GM23338 (cell line): Measurements from ENCODE around the gene RHOBTB3. TPM values are rescaled to one million over a fixed set of nuclear protein-coding genes. Genes with fewer than 3 reads are reported as not detected.

Experiments used
- ATAC-seq: fragments of 200-7000 bp; cut with Tn5 transposase; 3 replicates; pipeline ENCODE4 v1.9.1; 2020
- DNase-seq: peaks from one replicate; pipeline ENCODE4 v3.0.0-alpha.2; 2015; ENCODE audit warnings: low spot score
- H2AFZ ChIP-seq: fragments of 200-600 bp; sonication (generic); 2 replicates; pipeline ENCODE4 v1.8.0; 2016; ENCODE audit warnings: antibody characterized with exemption, mild to moderate bottlenecking, moderate library complexity
- H3F3A ChIP-seq: fragments of 200-600 bp; sonication (generic); replicated peaks from 2 replicates; pipeline ENCODE4 v1.8.0; 2017; ENCODE audit warnings: antibody characterized with exemption, mixed run types, low read depth
- H3K27ac ChIP-seq: fragments of 200-600 bp; sonication (generic); 2 replicates; pipeline ENCODE4 v1.6.1; 2016; ENCODE audit warnings: low read depth
- H3K27me3 ChIP-seq: fragments of 200-600 bp; sonication (generic); 2 replicates; pipeline ENCODE4 v1.8.0; 2016; ENCODE audit warnings: mild to moderate bottlenecking, mixed run types, moderate library complexity; ENCODE audit not compliant: insufficient read depth
- H3K36me3 ChIP-seq: fragments of 200-600 bp; sonication (generic); 2 replicates; pipeline ENCODE4 v1.8.0; 2016; ENCODE audit warnings: mild to moderate bottlenecking; ENCODE audit not compliant: insufficient read depth
- H3K4me1 ChIP-seq: fragments of 200-600 bp; sonication (generic); 2 replicates; pipeline ENCODE4 v1.8.0; 2016; ENCODE audit warnings: mild to moderate bottlenecking, moderate library complexity; ENCODE audit not compliant: insufficient read depth
- H3K4me2 ChIP-seq: fragments of 200-600 bp; sonication (generic); 2 replicates; pipeline ENCODE4 v1.7.1; 2017; ENCODE audit warnings: mixed run types
- H3K4me3 ChIP-seq: fragments of 200-600 bp; sonication (generic); 2 replicates; pipeline ENCODE4 v1.6.1; 2016; ENCODE audit warnings: mixed run types
- H3K79me2 ChIP-seq: fragments of 200-600 bp; sonication (generic); replicated peaks from 2 replicates; pipeline ENCODE4 v1.8.0; 2017; ENCODE audit warnings: mild to moderate bottlenecking; ENCODE audit not compliant: insufficient read depth
- H3K9me2 ChIP-seq: fragments of 200-600 bp; sonication (generic); 2 replicates; pipeline ENCODE4 v1.8.0; 2017; ENCODE audit not compliant: insufficient read depth
- H4K20me1 ChIP-seq: fragments of 200-600 bp; sonication (generic); replicated peaks from 2 replicates; pipeline ENCODE4 v1.8.0; 2017; ENCODE audit warnings: mild to moderate bottlenecking; ENCODE audit not compliant: insufficient read depth
- H3K27ac Mint-ChIP-seq: 2 replicates; pipeline ENCODE4 v1.8.0; 2020; ENCODE audit warnings: inconsistent platforms, mild to moderate bottlenecking, moderate library complexity, mixed read lengths
- H3K27me3 Mint-ChIP-seq: 3 replicates; pipeline ENCODE4 v1.8.0; 2022; ENCODE audit warnings: low read depth, mild to moderate bottlenecking, moderate library complexity, mixed read lengths, inconsistent platforms; ENCODE audit not compliant: insufficient read depth, poor library complexity
- H3K36me3 Mint-ChIP-seq: 3 replicates; pipeline ENCODE4 v1.8.0; 2021; ENCODE audit warnings: low read depth, mild to moderate bottlenecking, inconsistent platforms, moderate library complexity, mixed read lengths
- H3K4me1 Mint-ChIP-seq: 3 replicates; pipeline ENCODE4 v1.8.0; 2020; ENCODE audit warnings: mild to moderate bottlenecking, inconsistent platforms, mixed read lengths
- H3K4me3 Mint-ChIP-seq: 3 replicates; pipeline ENCODE4 v1.8.0; 2021; ENCODE audit warnings: moderate library complexity, mild to moderate bottlenecking, inconsistent platforms, mixed read lengths
- H3K9me3 Mint-ChIP-seq: 3 replicates; pipeline ENCODE4 v1.8.0; 2020; ENCODE audit warnings: moderate library complexity, mild to moderate bottlenecking, inconsistent platforms, mixed read lengths
- CREB1 ChIP-seq: fragments of 250-450 bp; sonication (Bioruptor Pico); IDR thresholded peaks from 2 replicates; pipeline ENCODE4 v1.5.0; 2020; ENCODE audit warnings: low read depth, mild to moderate bottlenecking, moderate library complexity
- CTCF ChIP-seq, 2 experiments: fragments of 200-600 bp in 1 of 2; sonication (generic) in 1 of 2; conservative IDR thresholded peaks; 2 replicates each; pipeline versions ENCODE4 v1.5.1 to v1.6.1; 2016 to 2017; ENCODE audit warnings: antibody characterized with exemption in 2 of 2, low read depth in 2 of 2, mild to moderate bottlenecking in 2 of 2, moderate library complexity in 1 of 2
- EZH2 ChIP-seq: fragments of 200-600 bp; sonication (generic); IDR thresholded peaks from one replicate; pipeline ENCODE4 v1.8.0; 2017; ENCODE audit warnings: antibody characterized with exemption, mild to moderate bottlenecking, low read depth; ENCODE audit not compliant: unreplicated experiment
- EZH2phosphoT487 ChIP-seq: fragments of 200-600 bp; sonication (generic); IDR thresholded peaks from one replicate; pipeline ENCODE4 v1.8.1; 2018; ENCODE audit warnings: antibody characterized with exemption; ENCODE audit not compliant: unreplicated experiment
- JUNB ChIP-seq: IDR thresholded peaks from one replicate; pipeline ENCODE4 v1.6.1; 2016; ENCODE audit warnings: antibody characterized with exemption; ENCODE audit not compliant: unreplicated experiment
- NANOG ChIP-seq: IDR thresholded peaks from 2 replicates; pipeline ENCODE4 v1.6.1; 2016; ENCODE audit warnings: antibody characterized with exemption, borderline replicate concordance
- POLR2AphosphoS5 ChIP-seq: IDR thresholded peaks from 2 replicates; pipeline ENCODE4 v1.6.1; 2016; ENCODE audit warnings: antibody characterized with exemption, low read depth
- STAT1 ChIP-seq: IDR thresholded peaks from one replicate; pipeline ENCODE4 v1.6.1; 2016; ENCODE audit warnings: antibody characterized with exemption; ENCODE audit not compliant: unreplicated experiment
- ZNF114 ChIP-seq: fragments of 250-450 bp; sonication (Bioruptor Pico); IDR thresholded peaks from 2 replicates; pipeline ENCODE4 v1.5.0; 2020; ENCODE audit warnings: mild to moderate bottlenecking, moderate library complexity
- ZNF331 ChIP-seq: fragments of 250-450 bp; sonication (Bioruptor Pico); IDR thresholded peaks from 2 replicates; pipeline ENCODE4 v1.5.0; 2020; ENCODE audit warnings: low read depth, mild to moderate bottlenecking, moderate library complexity
- ZNF462 ChIP-seq: fragments of 250-450 bp; sonication (Bioruptor Pico); IDR thresholded peaks from 2 replicates; pipeline ENCODE4 v1.5.0; 2020; ENCODE audit warnings: mild to moderate bottlenecking, moderate library complexity
- polyA plus RNA-seq: library from polyadenylated mRNA; unstranded; fragments of >200 nt; fragmentation: Nextera tagmentation; extraction: Ambion mirVana; gene quantifications from 2 replicates; pipeline ENCODE4 v1.2.1, GENCODE V29; 2016
- total RNA-seq: library from RNA; depleted of rRNA; stranded (reverse); fragments of >200 nt; shearing (Covaris generic); gene quantifications from 2 replicates; pipeline ENCODE4 v1.2.3, GENCODE V29; 2014
- TF ChIP-seq, protein P1 (sequence below): IDR thresholded peaks from one replicate; pipeline ENCODE4 v1.6.1; 2018; ENCODE audit warnings: antibody characterized with exemption; ENCODE audit not compliant: unreplicated experiment
- TF ChIP-seq, protein P2 (sequence below): IDR thresholded peaks from 2 replicates; pipeline ENCODE4 v1.6.1; 2016; ENCODE audit warnings: antibody characterized with exemption

RHOBTB3 gene
- total and polyA plus RNA-seq, 2 experiments from 2014 or later, result 10.0 to 13.4 TPM

GRCh38 chr5:95701074-95701473 is 30.1 kb upstream of the RHOBTB3 start:
- Mint-ChIP-seq H3K4me3 (no peak overlapping the region), H3K4me1 (peaks cover 5% of the 10 kb centered on the region; the same call in 2 of the 3 replicates), H3K36me3 (no peaks in the 10 kb centered on the region), H3K9me3 (no peaks in the 10 kb centered on the region; the same call in 2 of the 3 replicates), H3K27me3 (no peaks in the 10 kb centered on the region), H3K27ac (no peak overlapping the region)
- Histone ChIP-seq H3K4me2 (no peak overlapping the region), H3K27me3 (no peaks in the 10 kb centered on the region), H3K9me2 (peaks cover 3% of the 10 kb centered on the region; the same call in 1 of the 2 replicates), H2AFZ (no peak overlapping the region), H3K27ac (no peak overlapping the region), H3K4me1 (no peaks in the 10 kb centered on the region), H4K20me1 (no peaks in the 10 kb centered on the region), H3K36me3 (no peaks in the 10 kb centered on the region), H3K4me3 (no peak overlapping the region), H3K79me2 (no peaks in the 10 kb centered on the region), H3F3A (no peaks in the 10 kb centered on the region)
- DNase-seq, result no peak
- TF ChIP-seq ZNF462 (CRISPR knock-in tag), result no peak
- no peak for TF ChIP-seq ZNF114
- TF ChIP-seq CREB1, result no peak
- TF ChIP-seq EZH2, result no peak
- TF ChIP-seq NANOG, result no peak
- TF ChIP-seq ZNF331 (CRISPR knock-in tag), result no peak
- TF ChIP-seq STAT1, result no peak
- TF ChIP-seq POLR2AphosphoS5, result no peak
- no peak for TF ChIP-seq EZH2phosphoT487
- TF ChIP-seq CTCF (conservative IDR thresholded peaks at IDR 0.05; ENCODE audit: low read depth in 2 of 2), result no peak
- TF ChIP-seq JUNB, result no peak
- TF ChIP-seq, protein P1, sequence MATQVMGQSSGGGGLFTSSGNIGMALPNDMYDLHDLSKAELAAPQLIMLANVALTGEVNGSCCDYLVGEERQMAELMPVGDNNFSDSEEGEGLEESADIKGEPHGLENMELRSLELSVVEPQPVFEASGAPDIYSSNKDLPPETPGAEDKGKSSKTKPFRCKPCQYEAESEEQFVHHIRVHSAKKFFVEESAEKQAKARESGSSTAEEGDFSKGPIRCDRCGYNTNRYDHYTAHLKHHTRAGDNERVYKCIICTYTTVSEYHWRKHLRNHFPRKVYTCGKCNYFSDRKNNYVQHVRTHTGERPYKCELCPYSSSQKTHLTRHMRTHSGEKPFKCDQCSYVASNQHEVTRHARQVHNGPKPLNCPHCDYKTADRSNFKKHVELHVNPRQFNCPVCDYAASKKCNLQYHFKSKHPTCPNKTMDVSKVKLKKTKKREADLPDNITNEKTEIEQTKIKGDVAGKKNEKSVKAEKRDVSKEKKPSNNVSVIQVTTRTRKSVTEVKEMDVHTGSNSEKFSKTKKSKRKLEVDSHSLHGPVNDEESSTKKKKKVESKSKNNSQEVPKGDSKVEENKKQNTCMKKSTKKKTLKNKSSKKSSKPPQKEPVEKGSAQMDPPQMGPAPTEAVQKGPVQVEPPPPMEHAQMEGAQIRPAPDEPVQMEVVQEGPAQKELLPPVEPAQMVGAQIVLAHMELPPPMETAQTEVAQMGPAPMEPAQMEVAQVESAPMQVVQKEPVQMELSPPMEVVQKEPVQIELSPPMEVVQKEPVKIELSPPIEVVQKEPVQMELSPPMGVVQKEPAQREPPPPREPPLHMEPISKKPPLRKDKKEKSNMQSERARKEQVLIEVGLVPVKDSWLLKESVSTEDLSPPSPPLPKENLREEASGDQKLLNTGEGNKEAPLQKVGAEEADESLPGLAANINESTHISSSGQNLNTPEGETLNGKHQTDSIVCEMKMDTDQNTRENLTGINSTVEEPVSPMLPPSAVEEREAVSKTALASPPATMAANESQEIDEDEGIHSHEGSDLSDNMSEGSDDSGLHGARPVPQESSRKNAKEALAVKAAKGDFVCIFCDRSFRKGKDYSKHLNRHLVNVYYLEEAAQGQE, result no peak
- TF ChIP-seq, protein P2, sequence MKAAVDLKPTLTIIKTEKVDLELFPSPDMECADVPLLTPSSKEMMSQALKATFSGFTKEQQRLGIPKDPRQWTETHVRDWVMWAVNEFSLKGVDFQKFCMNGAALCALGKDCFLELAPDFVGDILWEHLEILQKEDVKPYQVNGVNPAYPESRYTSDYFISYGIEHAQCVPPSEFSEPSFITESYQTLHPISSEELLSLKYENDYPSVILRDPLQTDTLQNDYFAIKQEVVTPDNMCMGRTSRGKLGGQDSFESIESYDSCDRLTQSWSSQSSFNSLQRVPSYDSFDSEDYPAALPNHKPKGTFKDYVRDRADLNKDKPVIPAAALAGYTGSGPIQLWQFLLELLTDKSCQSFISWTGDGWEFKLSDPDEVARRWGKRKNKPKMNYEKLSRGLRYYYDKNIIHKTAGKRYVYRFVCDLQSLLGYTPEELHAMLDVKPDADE, result no peak
- no peak for ATAC-seq
